HUES64 (cell line): Measurements from ENCODE around the gene TMEM139.
"Not testable (repeated sequence)": the region's sequence is repeated elsewhere in the genome, so short reads cannot be mapped to it uniquely, and the experiment has no call there.

ENCODE experiments used
- H3K27ac ChIP-seq: 2 replicates; pipeline ENCODE4 v1.7.0; 2013; ENCODE audit warnings: low read depth, low read length, inconsistent platforms
- H3K27me3 ChIP-seq: 2 replicates; pipeline ENCODE4 v1.6.1; 2013; ENCODE audit warnings: mild to moderate bottlenecking, low read length; ENCODE audit not compliant: insufficient read depth
- H3K36me3 ChIP-seq: 2 replicates; pipeline ENCODE4 v1.6.1; 2013; ENCODE audit warnings: mild to moderate bottlenecking, low read length; ENCODE audit not compliant: insufficient read depth
- H3K4me1 ChIP-seq: 2 replicates; pipeline ENCODE4 v1.6.1; 2013; ENCODE audit warnings: mild to moderate bottlenecking, low read length, moderate library complexity; ENCODE audit not compliant: insufficient read depth
- H3K4me3 ChIP-seq: 2 replicates; pipeline ENCODE4 v1.5.1; 2013; ENCODE audit warnings: mild to moderate bottlenecking, low read length, moderate library complexity
- H3K9ac ChIP-seq: 2 replicates; pipeline ENCODE4 v1.6.1; 2013; ENCODE audit warnings: mild to moderate bottlenecking, low read depth, low read length
- H3K9me3 ChIP-seq: 2 replicates; pipeline ENCODE4 v1.6.1; 2013; ENCODE audit warnings: low read depth, low read length; ENCODE audit not compliant: insufficient read depth
- whole genome bisulfite sequencing: fragments of 150-250, 120-280 bp; methylation state at CpG from one replicate; pipeline ENCODE4 v1.1.7; 2013; ENCODE audit warnings: missing lambda C conversion rate; 5-methylcytosine and 5-hydroxymethylcytosine counted together

The TMEM139 gene

DNA sequence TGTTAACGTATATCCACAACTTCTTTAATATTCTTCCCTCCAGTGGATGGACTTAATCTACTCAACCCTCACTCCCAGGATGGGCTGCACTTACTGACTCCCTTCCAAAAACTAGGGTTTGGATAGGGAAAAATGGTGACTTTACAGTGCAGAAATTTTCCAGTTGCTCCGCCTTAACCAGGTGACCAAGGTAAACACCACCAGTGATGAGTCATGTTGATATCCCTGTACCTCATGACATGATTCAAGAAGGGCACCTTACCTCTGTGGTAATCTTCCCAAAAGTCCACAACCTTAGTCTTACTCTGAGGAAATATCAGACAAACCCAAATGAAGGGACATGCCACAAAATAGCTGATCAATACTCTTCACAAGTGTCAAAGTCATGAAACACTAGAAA, 25.0 kb upstream of the TMEM139 start:
- Histone ChIP-seq H3K9me3 (no peaks in the 10 kb centered on the region), H3K27ac (no peak overlapping the region), H3K4me1 (no peaks in the 10 kb centered on the region), H3K27me3 (peaks cover 5% of the 10 kb centered on the region; the same call in 1 of the 2 replicates), H3K9ac (no peak overlapping the region), H3K36me3 (no peaks in the 10 kb centered on the region), H3K4me3 (no peak overlapping the region)
- WGBS: 93% methylated on average over 2 of the region's 2 CpGs

DNA sequence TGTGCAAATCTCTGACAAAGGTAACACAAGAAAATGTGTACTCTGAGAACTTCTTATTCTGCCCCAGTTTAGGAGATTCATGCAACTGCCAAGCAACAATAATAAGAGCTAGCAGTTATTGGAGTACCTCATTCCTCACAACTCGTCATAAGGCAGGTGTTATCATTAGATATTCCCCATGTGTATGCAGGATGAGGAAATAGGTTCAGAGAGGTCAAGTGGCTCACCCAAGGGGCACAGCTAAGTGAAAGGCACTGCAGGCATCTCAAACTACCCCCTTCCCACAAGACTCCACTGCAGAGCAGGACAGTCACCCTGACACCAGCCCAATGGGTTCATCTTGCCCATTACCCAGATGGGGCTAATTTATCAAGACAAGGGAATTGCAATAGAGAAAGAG, 22.9 kb upstream of the TMEM139 start:
- 0 out of 2 replicates have a peak, but pooled peaks cover under 1% of the 10 kb centered on the region for H3K36me3 ChIP-seq
- peaks cover 5% of the 10 kb centered on the region; the same call in 1 of the 2 replicates for H3K27me3 ChIP-seq
- WGBS: no CpG with 5 or more reads among the region's 1 CpG
- no peak overlapping the region for H3K9ac ChIP-seq
- H3K4me1 ChIP-seq: no peaks in the 10 kb centered on the region
- H3K27ac ChIP-seq: no peak overlapping the region
- no peaks in the 10 kb centered on the region for H3K9me3 ChIP-seq
- no peak overlapping the region for H3K4me3 ChIP-seq

- Histone ChIP-seq H3K9me3 (no peaks in the 10 kb centered on the region), H3K4me1 (no peaks in the 10 kb centered on the region)
Measured at GRCh38 chr7:143263266-143264195, 21.2 kb upstream of the TMEM139 start, which contains the start of gene GSTK1. TSS of gene GSTK1 (plus strand) at chr7:143263441. CDS start at chr7:143263514, 73 bp downstream.

GRCh38 chr7:143264196-143264568, 20.6 kb upstream of the TMEM139 start:
- H3K4me3 ChIP-seq: peak overlapping the region; percentile 81
- peaks cover 19% of the 10 kb centered on the region for H3K36me3 ChIP-seq
- not testable (repeated sequence) for H3K4me1 ChIP-seq, H3K27ac ChIP-seq, H3K9me3 ChIP-seq, H3K27me3 ChIP-seq
- WGBS: 86% methylated on average over 15 of the region's 15 CpGs
- H3K9ac ChIP-seq: peak overlapping the region; percentile 81; the same call in 1 of the 2 replicates

More at GRCh38 chr7:143263266-143264195, 21.2 kb upstream of the TMEM139 start, which contains the start of gene GSTK1:
- Histone ChIP-seq H3K27me3 (peaks cover 5% of the 10 kb centered on the region; the same call in 1 of the 2 replicates), H3K4me3 (peak within 1 kb of the TSS; percentile 81), H3K27ac (peak within 1 kb of the TSS; percentile 65), H3K36me3 (peaks cover 12% of the 10 kb centered on the region), H3K9ac (peak within 1 kb of the TSS; percentile 81)
- 9% methylated on average over 48 of the region's 48 CpGs for WGBS

DNA sequence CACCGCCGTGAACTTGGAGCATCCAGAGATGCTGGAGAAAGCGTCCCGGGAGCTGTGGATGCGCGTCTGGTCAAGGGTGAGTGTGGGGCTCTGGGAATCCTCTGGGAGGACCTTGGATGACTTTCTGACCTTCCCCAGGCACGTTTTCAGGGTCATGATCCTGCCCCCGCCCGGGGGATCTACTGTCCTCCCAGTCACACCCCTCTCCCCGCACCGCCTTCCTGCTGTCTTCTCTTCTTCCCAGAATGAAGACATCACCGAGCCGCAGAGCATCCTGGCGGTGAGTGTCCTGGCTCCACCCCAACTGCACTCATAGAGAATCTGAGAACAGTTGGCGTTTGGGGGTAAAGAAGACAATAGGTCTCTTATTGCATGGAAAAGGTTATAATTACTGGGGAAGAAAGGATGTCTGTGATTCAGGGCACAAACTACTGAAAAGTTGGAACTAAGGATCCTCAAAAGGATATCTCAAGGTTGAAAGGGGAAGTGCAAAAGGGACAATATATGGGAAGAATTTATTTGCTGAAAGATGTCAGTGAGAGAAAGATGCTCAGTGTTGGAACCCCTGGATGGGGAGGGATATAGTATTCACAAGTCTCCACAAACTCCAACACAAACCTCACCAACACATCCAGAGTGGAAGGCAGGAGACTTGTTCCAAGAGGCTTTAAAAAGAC, 19.6 kb upstream of the TMEM139 start:
- Histone ChIP-seq H3K4me1 (no peaks in the 10 kb centered on the region), H3K4me3 (no peak overlapping the region), H3K27ac (no peak overlapping the region), H3K9ac (no peak overlapping the region), H3K36me3 (peaks cover 24% of the 10 kb centered on the region), H3K9me3 (no peaks in the 10 kb centered on the region), H3K27me3 (peaks cover 5% of the 10 kb centered on the region; the same call in 1 of the 2 replicates)
- WGBS: 93% methylated on average over 15 of the region's 15 CpGs

DNA sequence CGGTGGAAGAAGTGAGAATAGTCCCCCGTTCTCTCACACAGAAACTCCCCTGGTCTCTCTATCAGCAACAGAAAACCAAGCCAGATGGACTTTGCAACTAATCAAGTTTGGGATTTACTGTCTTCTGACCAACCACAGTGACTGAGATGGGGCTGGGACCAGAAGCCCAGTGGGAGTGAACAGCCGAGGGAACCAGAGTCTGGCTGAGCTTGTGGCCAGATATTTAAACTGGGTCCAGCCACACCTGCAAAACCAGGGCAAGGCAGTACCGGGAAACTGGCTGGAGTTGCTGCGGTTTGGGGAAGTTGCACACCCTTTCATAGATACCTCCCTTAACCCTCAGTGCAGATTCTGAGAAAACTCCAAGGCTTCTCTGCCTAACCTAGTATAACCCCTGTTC, 15.5 kb upstream of the TMEM139 start:
- Histone ChIP-seq H3K27ac (no peak overlapping the region), H3K9ac (no peak overlapping the region), H3K4me1 (no peaks in the 10 kb centered on the region), H3K4me3 (no peak overlapping the region), H3K36me3 (peaks cover 24% of the 10 kb centered on the region), H3K27me3 (peaks cover 2% of the 10 kb centered on the region; the same call in 1 of the 2 replicates), H3K9me3 (no peaks in the 10 kb centered on the region)
- 95% methylated on average over 5 of the region's 5 CpGs for WGBS

GRCh38 chr7:143271240-143271639, 13.5 kb upstream of the TMEM139 start:
- H3K4me3 ChIP-seq: no peak overlapping the region
- H3K9me3 ChIP-seq: no peaks in the 10 kb centered on the region
- H3K9ac ChIP-seq: no peak overlapping the region
- 90% methylated on average over 1 of the region's 1 CpG for WGBS
- H3K27me3 ChIP-seq: no peaks in the 10 kb centered on the region
- no peaks in the 10 kb centered on the region for H3K4me1 ChIP-seq
- H3K27ac ChIP-seq: no peak overlapping the region
- peaks cover 24% of the 10 kb centered on the region for H3K36me3 ChIP-seq

DNA sequence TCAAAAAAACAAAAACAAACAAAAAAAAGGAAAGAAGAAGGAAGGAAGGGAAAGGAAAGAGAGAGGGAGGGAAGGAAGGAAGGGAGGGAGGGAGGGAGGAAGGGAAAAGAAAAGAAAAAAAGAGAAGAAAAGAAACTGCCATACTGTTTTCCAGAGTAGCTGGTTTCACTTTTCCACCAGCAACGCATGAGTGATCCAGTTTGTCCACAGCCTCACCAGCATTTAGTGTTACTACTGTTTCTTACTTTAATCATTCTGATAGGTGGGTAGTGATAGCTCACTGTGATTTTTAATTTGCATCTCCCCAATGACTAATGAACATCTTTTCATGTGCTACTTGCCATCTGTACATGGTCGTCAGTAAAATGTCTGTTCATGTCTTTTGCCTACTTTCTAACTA, 11.9 kb upstream of the TMEM139 start:
- Histone ChIP-seq H3K27ac (no peak overlapping the region), H3K9me3 (no peaks in the 10 kb centered on the region), H3K36me3 (peaks cover 14% of the 10 kb centered on the region), H3K27me3 (no peaks in the 10 kb centered on the region), H3K9ac (no peak overlapping the region), H3K4me3 (no peak overlapping the region), H3K4me1 (no peaks in the 10 kb centered on the region)
- 89% methylated on average over 2 of the region's 2 CpGs for WGBS

DNA sequence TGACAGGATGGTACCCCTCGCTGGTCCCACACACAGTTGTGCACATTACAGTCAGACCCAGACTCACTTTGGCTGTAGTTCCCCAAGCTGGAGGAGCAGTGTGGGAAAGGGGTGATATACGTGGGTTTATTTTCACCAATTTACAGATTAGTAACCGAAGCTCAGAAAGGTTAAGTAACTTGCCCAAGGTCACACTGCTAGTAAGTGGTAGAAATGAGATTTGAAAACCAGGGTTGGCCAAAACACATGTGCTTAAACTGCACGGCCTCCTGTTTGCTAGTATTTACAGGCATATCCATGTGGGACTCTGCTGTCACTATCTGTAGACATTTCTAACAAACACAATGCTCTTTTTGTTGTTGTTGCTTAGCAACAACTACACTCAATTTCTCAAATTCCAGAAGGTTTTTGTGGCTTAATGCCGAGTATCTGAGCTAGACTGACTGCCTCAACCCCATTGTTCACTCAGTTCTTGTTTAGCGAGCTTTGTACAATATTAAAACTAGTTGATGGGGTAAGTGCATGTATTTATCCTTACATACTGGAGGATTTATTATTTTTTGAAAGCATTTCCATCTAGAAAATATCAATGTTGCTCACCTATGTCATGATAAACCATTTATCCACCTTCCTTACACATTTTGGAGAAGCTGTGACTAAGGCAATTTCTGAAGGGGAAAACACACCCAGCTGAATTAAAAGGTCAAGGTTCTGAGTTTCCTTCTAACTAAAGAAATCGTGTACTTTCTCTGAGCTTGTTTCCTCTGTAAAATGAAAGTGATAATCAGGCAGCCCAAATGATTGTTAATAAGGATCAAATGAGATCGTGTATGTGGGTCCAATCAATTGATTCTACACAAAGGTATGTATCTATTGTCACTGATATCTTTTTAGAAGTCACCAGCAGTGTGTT, 5.3 kb upstream of the TMEM139 start:
- no peak overlapping the region for H3K27ac ChIP-seq
- H3K9ac ChIP-seq: no peak overlapping the region
- no peaks in the 10 kb centered on the region for H3K9me3 ChIP-seq

GRCh38 chr7:143280160-143280559, 4.6 kb upstream of the TMEM139 start:
- Histone ChIP-seq H3K4me1 (peaks cover 21% of the 10 kb centered on the region), H3K27ac (no peak overlapping the region), H3K9me3 (no peaks in the 10 kb centered on the region), H3K9ac (no peak overlapping the region), H3K4me3 (no peak overlapping the region), H3K36me3 (no peaks in the 10 kb centered on the region), H3K27me3 (no peaks in the 10 kb centered on the region; the same call in 1 of the 2 replicates)
- 100% methylated on average over 1 of the region's 1 CpG for WGBS

More for the DNA sequence above, 5.3 kb upstream of the TMEM139 start:
- no peak overlapping the region for H3K4me3 ChIP-seq
- no peaks in the 10 kb centered on the region; the same call in 1 of the 2 replicates for H3K27me3 ChIP-seq
- H3K4me1 ChIP-seq: peaks cover 16% of the 10 kb centered on the region
- 85% methylated on average over 7 of the region's 8 CpGs for WGBS
- H3K36me3 ChIP-seq: no peaks in the 10 kb centered on the region
